ENCODE results near the gene SGF29. TPM values are rescaled to one million over a fixed set of nuclear protein-coding genes. Genes with fewer than 3 reads are reported as not detected.

The SGF29 gene
- total and polyA plus RNA-seq, 2 of the 4 experiments (the other 2 are of a cell fraction): 4.3 to 7.7 TPM

- no peak for DNase-seq
- no peak overlapping the region for H2BK20ac ChIP-seq (ENCODE audit: low read depth, low read length)
- H3K36me3 ChIP-seq (ENCODE audit: control insufficient read depth, insufficient read depth, low read length): no peaks in the 10 kb centered on the region
- no peak overlapping the region for H2BK120ac ChIP-seq (ENCODE audit: low read depth, low read length)
- no peak for ATAC-seq (ENCODE audit: low read depth)
- H3K4ac ChIP-seq (ENCODE audit: low read depth, low read length): no peak overlapping the region
- H2AK9ac ChIP-seq (replicated peaks; ENCODE audit: low read depth, low read length, poor library complexity): no peak overlapping the region
- intact Hi-C loops (cut with micrococcal nuclease): no loop called here
- no peak overlapping the region for H4K91ac ChIP-seq (ENCODE audit: insufficient read depth, low read depth, low read length)
- no peak overlapping the region for H3K4me2 ChIP-seq (ENCODE audit: low read depth, low read length)
- H3K14ac ChIP-seq (replicated peaks; ENCODE audit: low read depth, low read length): no peak overlapping the region
- in situ Hi-C loops (cut with MboI; ENCODE audit: low sequenced_read_pairs): no loop called here
- H2BK5ac ChIP-seq (ENCODE audit: low read depth, low read length, poor library complexity, severe bottlenecking): no peak overlapping the region
- no peak overlapping the region for H2AK5ac ChIP-seq (ENCODE audit: low read depth, low read length)
- H3K9ac ChIP-seq (ENCODE audit: low read depth, low read length): no peak overlapping the region
- CTCF ChIA-PET: no interaction called here
- H3K79me1 ChIP-seq (ENCODE audit: low read depth in 1 of 2, low read length in 2 of 2): peaks cover 3 to 6% of the 10 kb centered on the region in 2 experiments; a peak in 1 of 4 replicates
- no peak overlapping the region for H3K4me3 ChIP-seq (ENCODE audit: insufficient read depth, low read depth, low read length)
- no peak overlapping the region for H3K27ac ChIP-seq (ENCODE audit: insufficient read depth, low read length)
- no peaks in the 10 kb centered on the region for H4K20me1 ChIP-seq (ENCODE audit: insufficient read depth, low read length)
- WGBS, 2 experiments (ENCODE audit: extremely low coverage in 2 of 2, insufficient read length in 1 of 2): 100% methylated on average over 2 of the region's 8 CpGs; no CpG with 5 or more reads in 1 of the 2 experiments
- H3K18ac ChIP-seq (ENCODE audit: low read depth, low read length): no peak overlapping the region
- H3K4me1 ChIP-seq (ENCODE audit: control insufficient read depth, insufficient read depth, low read length): peaks cover 9% of the 10 kb centered on the region
- no peak overlapping the region for H4K8ac ChIP-seq (ENCODE audit: low read depth in 2 of 2, low read length in 2 of 2)
- H3K56ac ChIP-seq (ENCODE audit: extremely low read depth, insufficient read depth, low read length): no peak overlapping the region
- no peak overlapping the region for H3K23ac ChIP-seq (ENCODE audit: low read depth, low read length)
- dilution Hi-C loops (cut with HindIII; ENCODE audit: low sequenced_read_pairs, unreplicated experiment): no loop called here
- no peak overlapping the region for H4K5ac ChIP-seq (ENCODE audit: low read depth, low read length)
- H3K27me3 ChIP-seq (ENCODE audit: control insufficient read depth, insufficient read depth, low read length): no peaks in the 10 kb centered on the region
- TF ChIP-seq MAZ (IDR thresholded peaks at IDR 0.05; ENCODE audit: borderline replicate concordance, low read depth, low read length) (no peak), CEBPB (IDR thresholded peaks at IDR 0.05; ENCODE audit: low read depth, low read length) (no peak), MXI1 (IDR thresholded peaks at IDR 0.05; ENCODE audit: borderline replicate concordance, low read depth, low read length) (no peak), BHLHE40 (IDR thresholded peaks at IDR 0.05; ENCODE audit: low read depth, low read length) (no peak)
- POLR2A ChIA-PET (ENCODE audit: unreplicated experiment): no interaction called here
- H2BK15ac ChIP-seq (ENCODE audit: low read depth, low read length): no peak overlapping the region
- no TSS peak for BruUV-seq (replicated peaks)
- no peaks in the 10 kb centered on the region for H3K9me3 ChIP-seq (ENCODE audit: control insufficient read depth, insufficient read depth, low read length)
- no peak overlapping the region for H2AFZ ChIP-seq (replicated peaks; ENCODE audit: low read length, poor library complexity)
- no peaks in the 10 kb centered on the region; the same call in 1 of the 2 replicates for H3K9me1 ChIP-seq (ENCODE audit: insufficient read depth, low read length)
Observed at GRCh38 chr16:28575446-28576109, 21.9 kb downstream of the SGF29 start.

Measured in IMR-90 (cell line).